HUDEP-2 (cell line): ENCODE data around the gene PRKAR1B.
"Not testable (repeated sequence)": the region's sequence is repeated elsewhere in the genome, so short reads cannot be mapped to it uniquely, and the experiment has no call there.

Experiments
- DNase-seq, 76 experiments: peaks; one replicate each; lab custom pipeline; 2025; ENCODE audit not compliant: unreplicated experiment in 76 of 76; lab: John Stamatoyannopoulos, UW

PRKAR1B gene

GRCh38 chr7:628826-629225, 98.3 kb downstream of the PRKAR1B start:
- no peak for DNase-seq

- DNase-seq: no peak
These were observed 98.7 kb downstream of the PRKAR1B start for GRCh38 chr7:628402-628763.

- no peak for DNase-seq
These were observed 99.2 kb downstream of the PRKAR1B start for GRCh38 chr7:627661-628401.

GRCh38 chr7:625376-625971, 101.6 kb downstream of the PRKAR1B start:
- DNase-seq: no peak

GRCh38 chr7:623464-623863, 103.6 kb downstream of the PRKAR1B start:
- no peak for DNase-seq

- no peak for DNase-seq
These were observed 105.4 kb downstream of the PRKAR1B start for GRCh38 chr7:621572-622285.

GRCh38 chr7:620885-621284, 106.2 kb downstream of the PRKAR1B start:
- no peak for DNase-seq

- no peak for DNase-seq
These were observed 107.0 kb downstream of the PRKAR1B start for GRCh38 chr7:620056-620455.

GRCh38 chr7:619368-619840, 107.7 kb downstream of the PRKAR1B start:
- DNase-seq: no peak

- no peak for DNase-seq
These were observed 108.3 kb downstream of the PRKAR1B start for GRCh38 chr7:618539-619367.

GRCh38 chr7:617614-618538, 109.2 kb downstream of the PRKAR1B start:
- DNase-seq: no peak

GRCh38 chr7:613442-614140, 113.5 kb downstream of the PRKAR1B start:
- no peak for DNase-seq

GRCh38 chr7:611837-612236, 115.2 kb downstream of the PRKAR1B start:
- not testable (repeated sequence) for DNase-seq

- no peak for DNase-seq
These were observed 115.7 kb downstream of the PRKAR1B start for GRCh38 chr7:611281-611810.

GRCh38 chr7:610531-611280, 116.4 kb downstream of the PRKAR1B start:
- DNase-seq: peak in 2 of 76 experiments; percentile 5 to 8

GRCh38 chr7:610141-610530, 116.9 kb downstream of the PRKAR1B start:
- DNase-seq: no peak

GRCh38 chr7:609365-609764, 117.7 kb downstream of the PRKAR1B start:
- no peak for DNase-seq

- no peak for DNase-seq
These were observed 118.1 kb downstream of the PRKAR1B start for GRCh38 chr7:608954-609353.
